ENCODE results near the gene FAM107A.

The FAM107A gene

DNA sequence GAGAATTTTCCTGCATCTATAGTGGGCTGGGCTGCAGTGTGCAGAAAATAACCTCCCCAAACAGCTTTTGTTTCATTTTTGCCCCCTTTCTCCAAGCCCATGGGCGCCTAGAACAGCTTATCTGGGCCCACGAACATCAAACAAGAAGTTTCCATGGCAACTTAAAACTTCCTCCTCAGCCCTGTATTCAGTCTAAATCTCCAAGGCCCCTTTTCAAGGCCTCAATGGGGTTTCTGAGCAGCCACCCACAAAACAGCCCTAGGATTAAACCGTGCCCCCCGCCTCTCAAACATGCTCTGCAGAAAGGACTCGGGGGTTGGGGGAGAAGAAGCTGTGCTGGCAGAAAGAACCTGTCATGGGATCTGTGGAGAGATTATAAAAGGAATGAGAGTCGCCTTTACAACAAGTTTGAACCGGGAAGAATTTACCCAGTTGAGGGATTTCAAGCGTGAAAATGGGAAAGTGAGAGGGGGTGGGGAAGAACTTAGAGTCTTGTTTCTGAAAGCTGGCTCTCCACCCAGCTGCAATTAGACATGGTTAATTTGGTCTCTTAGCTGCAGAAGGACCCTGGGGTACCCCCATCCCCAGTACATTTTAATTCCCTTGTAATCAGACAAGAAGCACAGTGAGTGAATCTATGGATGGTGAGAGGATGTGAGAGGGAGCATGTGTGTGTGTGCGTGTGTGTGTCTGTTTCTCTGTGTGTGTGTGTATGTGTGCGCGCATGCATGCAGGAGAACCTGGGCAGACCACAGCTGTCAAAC, 4.3 kb upstream of the FAM107A start:
- DNase-seq (ENCODE audit: low spot score) = no peak
- Mint-ChIP-seq H3K9me3 (peaks cover 4% of the 10 kb centered on the region), H3K36me3 (ENCODE audit: low read depth) (no peaks in the 10 kb centered on the region), H3K4me1 (ENCODE audit: low read depth) (peaks cover 11% of the 10 kb centered on the region), H3K4me3 (no peak overlapping the region), H3K27me3 (ENCODE audit: low read depth) (peaks cover 37% of the 10 kb centered on the region), H3K27ac (no peak overlapping the region)

DNA sequence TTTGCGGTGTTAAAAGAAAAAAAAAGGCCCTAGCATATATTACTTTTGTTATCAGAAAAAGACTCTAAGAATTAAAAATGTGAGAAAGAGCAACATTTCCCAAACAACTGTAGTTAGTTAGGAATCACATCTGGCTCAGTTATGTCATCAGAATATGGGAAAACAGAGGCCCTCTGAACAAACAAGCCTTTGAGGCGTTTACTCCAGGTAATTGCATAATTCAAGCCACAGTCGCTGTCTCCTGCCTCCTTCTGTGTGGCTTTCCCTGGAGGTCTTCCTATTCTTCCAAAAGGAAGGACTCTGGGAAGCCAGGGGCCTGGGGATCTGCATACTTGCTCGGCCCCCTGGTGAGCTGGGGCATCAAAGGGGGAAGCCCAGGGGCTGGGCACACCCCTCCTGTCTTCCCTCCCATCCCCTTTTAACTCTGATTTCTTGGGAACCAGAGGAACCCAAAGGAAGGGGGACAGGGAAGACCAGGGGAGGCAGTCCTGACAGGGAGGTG, 3.7 kb upstream of the FAM107A start:
- H3K4me1 Mint-ChIP-seq (ENCODE audit: low read depth) = peaks cover 7% of the 10 kb centered on the region
- no peak for DNase-seq (ENCODE audit: low spot score)
- H3K9me3 Mint-ChIP-seq = peaks cover 4% of the 10 kb centered on the region
- H3K27me3 Mint-ChIP-seq (ENCODE audit: low read depth) = peaks cover 31% of the 10 kb centered on the region
- H3K36me3 Mint-ChIP-seq (ENCODE audit: low read depth) = no peaks in the 10 kb centered on the region
- no peak overlapping the region for H3K27ac Mint-ChIP-seq
- no peak overlapping the region for H3K4me3 Mint-ChIP-seq

DNA sequence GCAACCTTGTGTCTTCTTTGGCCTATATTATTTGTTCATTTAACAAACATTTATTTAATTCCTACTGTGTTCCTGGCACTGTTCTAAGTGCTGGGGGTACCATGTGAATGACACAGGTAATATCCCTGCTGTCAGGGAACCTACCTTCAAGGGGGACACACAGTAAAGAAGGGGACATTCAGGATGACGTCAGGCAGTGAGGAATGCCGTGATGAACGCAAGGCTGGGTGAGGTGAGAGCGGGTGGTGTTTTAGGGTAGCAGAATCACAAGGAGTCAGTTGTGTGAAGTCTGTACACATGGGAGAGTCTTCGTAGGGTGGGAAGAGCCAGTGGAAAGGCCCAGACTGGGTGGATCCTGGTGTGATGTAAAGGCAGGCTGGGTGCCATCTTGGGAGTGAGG, 1.7 kb upstream of the FAM107A start:
- peaks cover 12% of the 10 kb centered on the region for H3K27me3 Mint-ChIP-seq (ENCODE audit: low read depth)
- no peaks in the 10 kb centered on the region for H3K36me3 Mint-ChIP-seq (ENCODE audit: low read depth)
- no peak overlapping the region for H3K27ac Mint-ChIP-seq
- no peaks in the 10 kb centered on the region for H3K9me3 Mint-ChIP-seq
- DNase-seq (ENCODE audit: low spot score) = no peak
- no peak overlapping the region for H3K4me3 Mint-ChIP-seq
- H3K4me1 Mint-ChIP-seq (ENCODE audit: low read depth) = no peaks in the 10 kb centered on the region

DNA sequence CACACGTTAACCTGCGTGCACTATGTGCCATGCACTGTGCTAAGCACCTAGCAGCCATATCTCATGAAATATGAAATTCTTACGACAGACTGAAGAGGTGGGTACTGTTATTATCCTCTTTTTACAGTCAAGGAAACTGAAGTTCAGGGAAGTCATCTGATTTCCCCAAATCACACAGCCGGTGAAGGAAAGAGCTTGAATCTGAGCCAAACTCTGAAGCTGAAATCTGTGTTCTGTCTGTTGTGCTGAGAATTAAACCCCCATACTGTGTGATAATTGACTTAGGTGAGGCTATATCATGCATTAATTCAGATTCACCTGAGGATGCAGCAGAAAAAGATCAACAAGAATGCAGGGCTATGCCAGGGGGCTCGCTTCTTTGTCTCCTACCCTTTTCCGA, 475 bp downstream of the FAM107A start:
- Mint-ChIP-seq H3K27me3 (ENCODE audit: low read depth) (peaks cover 10% of the 10 kb centered on the region), H3K36me3 (ENCODE audit: low read depth) (no peaks in the 10 kb centered on the region), H3K4me1 (ENCODE audit: low read depth) (no peaks in the 10 kb centered on the region), H3K4me3 (no peak overlapping the region), H3K27ac (no peak overlapping the region), H3K9me3 (no peaks in the 10 kb centered on the region)
- DNase-seq (ENCODE audit: low spot score) = no peak

DNA sequence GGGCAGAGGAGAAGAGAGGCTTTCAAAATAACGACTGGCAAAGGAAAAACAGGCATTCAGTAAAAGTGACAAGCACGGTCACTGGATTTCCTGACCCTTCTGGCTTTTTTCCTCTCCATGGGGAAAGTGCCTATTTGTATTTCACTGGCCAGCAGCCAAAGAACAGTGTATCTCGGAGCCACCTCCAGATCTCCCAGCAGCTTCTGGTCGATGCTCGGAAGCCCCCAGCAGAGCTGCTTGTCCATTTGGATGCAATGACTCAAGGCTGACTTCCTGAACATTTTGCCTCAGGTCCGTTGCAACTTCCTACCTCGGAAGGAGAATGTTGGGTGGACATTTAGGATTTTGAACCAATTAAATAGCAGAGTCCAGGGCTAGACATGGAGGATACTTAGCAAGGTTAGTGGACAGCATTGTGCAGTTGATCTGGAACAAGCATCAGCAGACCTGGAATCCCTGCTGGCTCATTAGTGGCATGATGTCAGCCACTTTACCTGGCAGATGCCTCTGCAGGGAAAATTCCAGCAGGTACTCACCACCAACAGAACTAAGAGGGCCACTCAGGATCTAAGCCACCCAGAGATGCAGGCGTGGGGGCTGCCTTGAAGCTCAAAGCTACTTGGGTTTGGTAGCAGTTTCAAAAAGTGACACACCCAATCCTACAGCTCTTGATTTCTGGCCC, 1.1 kb downstream of the FAM107A start:
- Mint-ChIP-seq H3K9me3 (no peaks in the 10 kb centered on the region), H3K4me3 (no peak overlapping the region), H3K4me1 (ENCODE audit: low read depth) (no peaks in the 10 kb centered on the region), H3K27me3 (ENCODE audit: low read depth) (peaks cover 7% of the 10 kb centered on the region), H3K27ac (no peak overlapping the region), H3K36me3 (ENCODE audit: low read depth) (no peaks in the 10 kb centered on the region)
- DNase-seq (ENCODE audit: low spot score) = no peak

DNA sequence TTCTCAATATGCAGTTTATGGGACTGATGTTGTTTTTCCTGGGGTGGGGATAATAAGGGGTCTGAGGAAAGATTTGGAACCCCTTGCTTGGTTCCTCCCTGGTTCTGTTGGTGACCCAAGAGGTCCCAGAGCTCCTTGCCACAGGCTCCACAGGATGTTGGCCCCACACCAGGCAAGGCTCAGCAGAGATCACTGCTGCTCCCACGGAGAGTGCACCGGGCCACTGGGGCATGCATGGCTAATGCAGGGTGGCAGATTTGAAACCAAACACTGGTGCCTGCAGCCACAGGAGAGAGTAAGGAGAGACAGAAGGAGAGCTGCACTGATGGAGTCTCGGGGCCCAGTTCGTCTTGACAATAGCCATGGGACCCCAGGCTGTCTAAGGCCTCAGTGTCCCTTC, 2.5 kb downstream of the FAM107A start:
- no peak overlapping the region for H3K27ac Mint-ChIP-seq
- H3K27me3 Mint-ChIP-seq (ENCODE audit: low read depth) = peaks cover 9% of the 10 kb centered on the region
- H3K9me3 Mint-ChIP-seq = no peaks in the 10 kb centered on the region
- no peak overlapping the region for H3K4me3 Mint-ChIP-seq
- no peak for DNase-seq (ENCODE audit: low spot score)
- H3K4me1 Mint-ChIP-seq (ENCODE audit: low read depth) = no peaks in the 10 kb centered on the region
- H3K36me3 Mint-ChIP-seq (ENCODE audit: low read depth) = no peaks in the 10 kb centered on the region

DNA sequence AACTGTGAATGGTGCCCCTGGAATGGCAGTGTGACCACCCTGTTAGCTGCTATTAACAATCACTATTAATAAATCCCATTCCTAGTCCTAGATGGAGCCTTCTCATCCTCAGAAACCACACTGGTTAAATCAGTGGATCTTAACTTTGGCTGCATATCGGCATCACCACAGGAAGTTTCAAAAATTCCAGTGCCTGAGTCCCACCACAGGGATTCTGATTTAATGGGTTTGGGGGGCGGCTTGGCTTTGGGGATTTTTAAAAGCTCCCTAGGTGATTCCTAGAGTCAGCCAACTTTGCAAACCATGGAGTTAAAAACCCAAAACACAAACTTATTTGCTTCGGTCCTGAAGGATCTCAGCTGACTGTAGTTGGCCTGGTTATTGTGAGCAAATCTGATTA, 3.1 kb downstream of the FAM107A start:
- H3K4me3 Mint-ChIP-seq = no peak overlapping the region
- H3K4me1 Mint-ChIP-seq (ENCODE audit: low read depth) = no peaks in the 10 kb centered on the region
- DNase-seq (ENCODE audit: low spot score) = no peak
- H3K9me3 Mint-ChIP-seq = no peaks in the 10 kb centered on the region
- H3K36me3 Mint-ChIP-seq (ENCODE audit: low read depth) = no peaks in the 10 kb centered on the region
- H3K27me3 Mint-ChIP-seq (ENCODE audit: low read depth) = peaks cover 9% of the 10 kb centered on the region
- H3K27ac Mint-ChIP-seq = no peak overlapping the region

DNA sequence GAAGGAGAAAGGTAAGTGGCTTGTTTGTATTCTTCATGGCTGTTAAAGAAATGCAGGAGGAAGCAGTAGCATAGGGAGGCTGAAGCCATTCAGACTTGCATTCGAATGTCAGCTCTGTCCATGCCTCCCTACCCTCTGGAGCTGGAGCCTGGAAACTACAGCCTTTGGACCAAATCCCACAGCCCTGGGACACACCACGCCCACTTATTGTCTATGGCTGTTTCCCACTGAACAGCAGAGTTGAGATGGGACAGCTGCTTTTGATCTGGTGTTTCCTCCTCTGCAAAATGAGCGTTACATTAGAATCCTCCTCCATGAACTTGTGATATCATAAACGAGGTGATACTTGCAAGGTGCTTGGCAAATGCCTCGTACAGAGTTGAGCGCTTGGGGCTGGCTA, 3.6 kb downstream of the FAM107A start:
- peaks cover 7% of the 10 kb centered on the region for H3K27me3 Mint-ChIP-seq (ENCODE audit: low read depth)
- no peak for DNase-seq (ENCODE audit: low spot score)
- H3K36me3 Mint-ChIP-seq (ENCODE audit: low read depth) = no peaks in the 10 kb centered on the region
- H3K4me3 Mint-ChIP-seq = no peak overlapping the region
- H3K9me3 Mint-ChIP-seq = no peaks in the 10 kb centered on the region
- H3K27ac Mint-ChIP-seq = no peak overlapping the region
- H3K4me1 Mint-ChIP-seq (ENCODE audit: low read depth) = no peaks in the 10 kb centered on the region

DNA sequence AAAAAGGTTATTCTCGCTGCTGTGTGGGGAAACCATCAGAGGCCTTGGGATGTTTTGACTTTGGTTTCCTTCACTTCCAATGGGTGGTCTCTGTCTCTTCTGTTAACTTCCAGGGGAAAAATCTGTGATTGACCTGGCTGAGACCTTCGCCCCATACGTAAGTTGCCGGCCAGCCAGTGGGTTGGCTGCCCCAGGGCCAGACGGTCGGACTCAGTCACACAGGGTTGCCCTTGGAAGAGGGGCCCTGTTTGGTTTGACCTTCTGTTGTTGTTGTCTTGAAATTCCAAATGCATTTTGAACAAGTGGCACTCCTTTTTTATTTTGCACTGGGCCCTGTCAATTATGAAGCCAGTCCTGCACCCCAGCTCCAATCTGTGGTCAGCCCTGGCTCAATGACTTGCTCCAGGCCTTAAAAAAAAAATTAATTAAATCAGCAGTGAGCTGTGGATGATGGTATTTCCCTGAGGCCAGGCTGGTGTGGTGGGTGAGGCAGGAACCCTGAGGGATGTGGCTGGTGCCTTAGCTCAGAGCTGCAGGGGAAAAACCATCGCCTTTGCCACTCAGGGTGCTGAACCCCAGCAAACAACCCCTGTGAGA, 4.5 kb downstream of the FAM107A start:
- Mint-ChIP-seq H3K27ac (no peak overlapping the region), H3K9me3 (no peaks in the 10 kb centered on the region), H3K4me1 (ENCODE audit: low read depth) (no peaks in the 10 kb centered on the region), H3K36me3 (ENCODE audit: low read depth) (no peaks in the 10 kb centered on the region), H3K27me3 (ENCODE audit: low read depth) (peaks cover 7% of the 10 kb centered on the region), H3K4me3 (no peak overlapping the region)
- no peak for DNase-seq (ENCODE audit: low spot score)

DNA sequence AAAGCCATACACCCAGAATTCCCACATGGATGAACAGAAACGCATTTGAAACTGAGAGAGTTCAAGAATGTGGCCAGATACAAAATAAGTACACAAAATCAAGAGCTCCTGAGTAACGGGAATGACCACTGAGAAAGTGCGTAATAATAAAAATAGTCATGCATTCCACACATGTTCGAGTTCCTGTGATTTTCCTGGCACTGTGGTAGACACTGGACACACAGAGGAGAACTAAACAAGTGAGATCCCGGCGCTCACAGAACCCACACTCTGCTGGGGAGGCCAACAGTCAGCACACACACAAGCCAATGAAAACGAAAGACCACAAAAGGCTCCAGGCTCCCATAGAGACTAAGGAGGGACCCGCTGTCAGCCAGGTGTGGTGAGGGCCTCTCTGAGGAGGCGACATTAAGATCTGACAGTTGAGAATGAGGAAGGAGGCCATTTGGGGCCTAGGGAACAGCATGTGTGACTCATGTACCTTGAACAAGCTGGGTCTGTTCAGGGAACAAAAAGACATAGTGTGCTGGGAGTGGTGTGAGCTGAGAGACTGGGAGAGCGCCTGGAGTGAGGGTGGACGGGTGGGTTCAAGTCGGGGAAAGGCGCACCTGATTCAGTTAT, 5.1 kb downstream of the FAM107A start:
- Mint-ChIP-seq H3K4me3 (no peak overlapping the region), H3K36me3 (ENCODE audit: low read depth) (no peaks in the 10 kb centered on the region), H3K27ac (no peak overlapping the region), H3K9me3 (no peaks in the 10 kb centered on the region), H3K27me3 (ENCODE audit: low read depth) (peaks cover 7% of the 10 kb centered on the region), H3K4me1 (ENCODE audit: low read depth) (no peaks in the 10 kb centered on the region)
- no peak for DNase-seq (ENCODE audit: low spot score)

DNA sequence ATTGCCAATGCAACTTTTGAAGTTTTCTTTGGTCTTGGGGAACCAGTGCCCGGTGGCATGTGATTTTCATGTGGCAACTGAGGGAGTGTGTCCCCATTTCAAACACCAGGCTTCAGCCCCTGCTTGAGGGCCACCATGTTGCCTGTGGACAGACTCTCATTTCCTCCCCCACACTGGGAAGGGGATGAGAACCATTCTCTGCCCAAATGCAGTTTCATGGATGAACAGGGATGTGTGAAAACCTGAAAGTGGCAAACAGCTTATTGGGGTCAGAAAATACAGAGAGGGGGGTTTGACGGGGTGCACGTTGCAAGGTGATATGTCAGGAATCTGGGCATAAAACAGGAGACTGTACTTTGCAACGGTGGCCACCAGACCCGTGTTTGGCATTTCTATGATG, 6.3 kb downstream of the FAM107A start:
- Mint-ChIP-seq H3K9me3 (no peaks in the 10 kb centered on the region), H3K27ac (no peak overlapping the region), H3K4me3 (no peak overlapping the region), H3K27me3 (ENCODE audit: low read depth) (peaks cover 7% of the 10 kb centered on the region), H3K4me1 (ENCODE audit: low read depth) (no peaks in the 10 kb centered on the region), H3K36me3 (ENCODE audit: low read depth) (no peaks in the 10 kb centered on the region)
- no peak for DNase-seq (ENCODE audit: low spot score)

DNA sequence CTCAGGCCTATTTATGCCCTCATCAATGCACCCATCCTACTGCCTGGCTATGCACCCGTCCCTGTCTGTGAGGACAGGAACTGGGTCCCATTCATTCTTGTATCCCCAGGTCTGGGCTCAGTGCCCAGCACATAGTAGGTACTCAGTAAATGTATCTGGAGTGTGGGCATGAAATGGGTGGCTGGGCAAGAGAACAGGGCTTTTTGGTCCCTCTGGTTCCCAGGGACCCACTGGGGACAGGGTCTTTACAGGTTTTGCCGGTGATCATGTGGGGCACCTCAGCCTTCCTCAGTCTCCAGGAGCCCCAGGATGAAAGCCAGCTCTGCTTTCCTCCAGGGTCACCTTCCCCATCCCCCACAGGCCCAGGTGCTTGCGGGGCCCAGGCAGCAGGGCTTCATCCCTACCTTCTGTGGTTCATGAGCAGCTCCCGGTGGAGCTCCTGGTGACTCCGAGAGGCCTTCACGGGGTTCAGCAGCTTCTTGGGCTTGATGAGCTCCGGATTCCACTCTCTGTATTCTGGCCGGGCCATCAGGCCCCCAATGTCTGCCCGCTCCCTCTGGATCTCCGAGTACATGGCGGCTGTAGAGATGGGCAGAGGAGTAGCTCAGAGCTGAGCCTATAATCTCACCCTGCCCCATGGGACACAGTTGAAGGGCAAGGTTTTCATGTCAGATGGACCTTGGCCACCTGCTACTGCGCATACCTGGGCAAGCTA, 7.7 kb downstream of the FAM107A start:
- Mint-ChIP-seq H3K4me1 (ENCODE audit: low read depth) (no peaks in the 10 kb centered on the region), H3K4me3 (no peak overlapping the region), H3K36me3 (ENCODE audit: low read depth) (no peaks in the 10 kb centered on the region), H3K27me3 (ENCODE audit: low read depth) (peaks cover 7% of the 10 kb centered on the region), H3K9me3 (no peaks in the 10 kb centered on the region), H3K27ac (no peak overlapping the region)
- DNase-seq (ENCODE audit: low spot score) = no peak

DNA sequence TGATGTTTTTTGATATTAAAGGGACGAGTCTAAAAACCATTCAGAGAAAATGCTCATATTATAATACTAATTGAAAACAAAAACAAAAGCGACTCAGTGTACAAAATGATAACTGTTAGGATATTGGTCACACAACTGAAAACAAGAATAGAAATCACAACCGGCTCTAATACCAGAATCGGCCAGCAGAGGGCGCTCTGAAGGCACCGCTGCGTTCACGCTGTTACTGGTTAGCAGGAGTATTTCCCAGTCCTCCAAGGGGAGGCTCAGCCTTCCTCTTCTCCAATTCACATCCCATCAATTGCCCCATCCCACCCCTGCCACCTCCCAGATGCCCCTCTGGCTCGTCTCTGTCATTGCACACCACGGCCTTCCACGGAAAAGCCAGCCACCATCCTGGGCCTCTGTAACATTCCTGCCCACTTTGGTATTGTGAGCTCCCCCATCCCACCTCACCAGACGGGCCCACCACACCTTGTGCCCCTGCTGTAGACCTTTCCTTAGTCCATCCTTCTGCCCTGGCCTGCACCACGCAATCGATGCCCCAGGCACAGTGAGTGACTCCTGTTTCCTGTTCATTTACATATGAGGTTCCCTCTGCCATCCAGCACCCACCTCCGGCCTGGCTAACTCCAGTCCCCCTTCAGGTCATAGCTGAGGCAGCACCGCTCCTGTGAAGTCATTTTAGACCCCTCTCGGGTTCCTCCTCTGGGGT, 8.5 kb downstream of the FAM107A start:
- H3K27me3 Mint-ChIP-seq (ENCODE audit: low read depth) = peaks cover 7% of the 10 kb centered on the region
- H3K4me1 Mint-ChIP-seq (ENCODE audit: low read depth) = no peaks in the 10 kb centered on the region
- no peaks in the 10 kb centered on the region for H3K36me3 Mint-ChIP-seq (ENCODE audit: low read depth)
- H3K4me3 Mint-ChIP-seq = no peak overlapping the region
- H3K9me3 Mint-ChIP-seq = no peaks in the 10 kb centered on the region
- H3K27ac Mint-ChIP-seq = no peak overlapping the region
- peak; percentile 51 for DNase-seq (ENCODE audit: low spot score)
